ENCODE results near the gene ARID3A. TPM values are rescaled to one million over a fixed set of nuclear protein-coding genes. Genes with fewer than 3 reads are reported as not detected.

The ARID3A gene
- total and polyA plus RNA-seq, 2 of the 4 experiments (the other 2 are of a cell fraction) = 16.0 to 23.1 TPM

DNA sequence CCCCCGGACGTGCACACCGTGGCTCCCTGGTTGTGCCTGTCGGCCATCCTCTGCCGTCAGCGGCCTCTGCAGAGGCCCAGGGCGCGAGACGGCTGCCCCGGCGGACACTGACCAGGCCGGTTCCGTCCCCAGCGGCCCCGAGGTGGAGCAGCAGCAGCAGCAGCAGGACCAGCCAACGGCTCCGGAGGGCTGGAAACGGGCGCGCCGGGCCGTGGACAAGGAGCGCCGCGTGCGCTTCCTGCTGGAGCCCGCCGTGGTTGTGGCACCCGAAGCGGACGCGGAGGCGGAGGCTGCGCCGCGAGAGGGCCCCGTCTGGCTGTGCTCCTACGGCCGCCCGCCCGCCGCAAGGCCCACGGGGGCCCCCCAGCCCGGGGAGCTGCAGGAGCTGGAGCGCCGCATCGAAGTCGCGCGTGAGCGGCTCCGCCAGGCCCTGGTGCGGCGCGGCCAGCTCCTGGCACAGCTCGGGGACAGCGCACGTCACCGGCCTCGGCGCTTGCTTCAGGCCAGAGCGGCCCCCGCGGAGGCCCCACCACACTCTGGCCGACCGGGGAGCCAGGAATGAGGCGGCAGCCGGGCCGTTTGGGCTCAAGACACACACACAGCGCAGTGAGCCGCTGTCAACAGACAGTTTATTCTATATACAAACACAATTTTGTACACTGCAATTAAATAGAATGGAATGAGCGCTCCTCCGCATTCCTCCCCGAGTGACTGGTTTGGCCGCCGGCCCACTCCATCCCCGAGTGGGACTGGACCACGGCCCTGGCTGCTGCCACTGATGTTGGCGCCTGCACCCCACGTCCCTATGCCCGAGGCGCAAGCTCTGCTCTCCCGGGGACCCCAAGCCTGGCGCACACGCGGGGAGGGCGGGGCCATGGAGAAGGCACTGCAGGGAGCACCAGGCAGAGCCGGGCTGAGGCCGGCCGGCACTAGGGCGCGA lies 83.5 kb downstream of the ARID3A start:
- in situ Hi-C loops (cut with MboI; ENCODE audit: low sequenced_read_pairs) (no loop called here), dilution Hi-C loops (cut with HindIII; ENCODE audit: low sequenced_read_pairs, unreplicated experiment) (no loop called here), intact Hi-C loops (cut with micrococcal nuclease) (loop anchor here (2.0 kb wide), 1 partner anchor 231 kb away; the partner anchor contains the start of gene ATP5F1D)
- Histone ChIP-seq H3K23ac (ENCODE audit: low read depth, low read length) (no peak overlapping the region), H3K4ac (ENCODE audit: low read depth, low read length) (peak overlapping the region; percentile 77), H3K4me2 (ENCODE audit: low read depth, low read length) (no peak overlapping the region; the same call in 1 of the 2 replicates), H2BK120ac (ENCODE audit: low read depth, low read length) (peak overlapping the region; percentile 77), H3K14ac (replicated peaks; ENCODE audit: low read depth, low read length) (no peak overlapping the region), H3K27ac (ENCODE audit: insufficient read depth, low read length) (peak overlapping the region; percentile 81), H3K9me1 (ENCODE audit: insufficient read depth, low read length) (no peaks in the 10 kb centered on the region), H4K8ac (ENCODE audit: low read depth in 2 of 2, low read length in 2 of 2) (0 out of 4 replicates have a peak overlapping the region, but pooled peaks of 1 of the 2 experiments have one; percentile 8), H2BK15ac (ENCODE audit: low read depth, low read length) (no peak overlapping the region; the same call in 2 of the 3 replicates), H2BK20ac (ENCODE audit: low read depth, low read length) (no peak overlapping the region), H2AK9ac (replicated peaks; ENCODE audit: low read depth, low read length, poor library complexity) (peak overlapping the region; percentile 90), H3K9ac (ENCODE audit: low read depth, low read length) (no peak overlapping the region), H3K27me3 (ENCODE audit: control insufficient read depth, insufficient read depth, low read length) (no peaks in the 10 kb centered on the region), H3K4me1 (ENCODE audit: control insufficient read depth, insufficient read depth, low read length) (peaks cover 17% of the 10 kb centered on the region), H3K56ac (ENCODE audit: extremely low read depth, insufficient read depth, low read length) (no peak overlapping the region), H2BK5ac (ENCODE audit: low read depth, low read length, poor library complexity, severe bottlenecking) (peak overlapping the region; percentile 75), H3K79me1 (ENCODE audit: low read depth in 1 of 2, low read length in 2 of 2) (peaks cover 0 to 28% of the 10 kb centered on the region in 2 experiments; a peak in 3 of 4 replicates), H3K4me3 (ENCODE audit: insufficient read depth, low read depth, low read length) (no peak overlapping the region), H3K18ac (ENCODE audit: low read depth, low read length) (no peak overlapping the region; the same call in 1 of the 2 replicates), H3K9me3 (ENCODE audit: control insufficient read depth, insufficient read depth, low read length) (no peaks in the 10 kb centered on the region), H2AK5ac (ENCODE audit: low read depth, low read length) (peak overlapping the region; percentile 77; the same call in 1 of the 2 replicates), H3K36me3 (ENCODE audit: control insufficient read depth, insufficient read depth, low read length) (peaks cover 38% of the 10 kb centered on the region), H4K20me1 (ENCODE audit: insufficient read depth, low read length) (peaks cover 39% of the 10 kb centered on the region), H2AFZ (replicated peaks; ENCODE audit: low read length, poor library complexity) (peak overlapping the region; percentile 77), H4K91ac (ENCODE audit: insufficient read depth, low read depth, low read length) (peak overlapping the region; percentile 80), H4K5ac (ENCODE audit: low read depth, low read length) (no peak overlapping the region)
- DNase-seq (peak; percentile 83), ATAC-seq (ENCODE audit: low read depth) (peak; percentile 91)
- TF ChIP-seq CEBPB (IDR thresholded peaks at IDR 0.05; ENCODE audit: low read depth, low read length) = peak; percentile 35; the same call in 1 of the 2 replicates
- no peak for TF ChIP-seq FOS (IDR thresholded peaks at IDR 0.05; ENCODE audit: low read depth, low read length)
- peak; percentile 38 for TF ChIP-seq RCOR1 (IDR thresholded peaks at IDR 0.05; ENCODE audit: insufficient replicate concordance, low read length)
- TF ChIP-seq SMC3 (IDR thresholded peaks at IDR 0.05; ENCODE audit: low read depth, low read length) = 0 out of 2 replicates have a peak, but pooled peaks have one; percentile 8
- 0 out of 2 replicates have a peak, but pooled peaks have one; percentile 33 for TF ChIP-seq MXI1 (IDR thresholded peaks at IDR 0.05; ENCODE audit: borderline replicate concordance, low read depth, low read length)
- no peak for TF ChIP-seq NFE2L2 (IDR thresholded peaks at IDR 0.05; ENCODE audit: low read depth, low read length)
- peak; percentile 62; the same call in 1 of the 2 replicates for TF ChIP-seq MAZ (IDR thresholded peaks at IDR 0.05; ENCODE audit: borderline replicate concordance, low read depth, low read length)
- TF ChIP-seq CTCF (conservative IDR thresholded peaks at IDR 0.05; ENCODE audit: low read depth, low read length) = 0 out of 2 replicates have a peak, but pooled peaks have one; percentile 3
- no peak for TF ChIP-seq RAD21 (IDR thresholded peaks at IDR 0.05; ENCODE audit: low read length)
- no peak for TF ChIP-seq CHD1 (IDR thresholded peaks at IDR 0.05; ENCODE audit: low read depth, low read length)
- BruUV-seq (replicated peaks) = TSS peak; percentile 74
- ChIA-PET CTCF (interaction anchor here (0.6 to 1.4 kb wide), 4 partner anchors 12 to 57 kb away, joined by 3 to 4 read pairs (median 3); partner anchors contain the start of gene ABCA7), POLR2A (ENCODE audit: unreplicated experiment) (interaction anchor here (0.6 kb wide), 1 partner anchor 17 kb away, joined by 3 read pairs; the partner anchor contains the start of gene CNN2)
- 37% methylated on average over 53 of the region's 92 CpGs; no CpG with 5 or more reads in 1 of the 2 experiments for WGBS, 2 experiments (ENCODE audit: extremely low coverage in 2 of 2, insufficient read length in 1 of 2)

All from IMR-90 (cell line).